HG03097 (cell line): Measurements from ENCODE around the gene BHLHE40.

Experiments
- ATAC-seq: cut with Tn5 transposase; IDR thresholded peaks from one replicate; pipeline ENCODE4 v1.9.1; 2021; ENCODE audit not compliant: unreplicated experiment, low FRiP score

Gene BHLHE40

DNA sequence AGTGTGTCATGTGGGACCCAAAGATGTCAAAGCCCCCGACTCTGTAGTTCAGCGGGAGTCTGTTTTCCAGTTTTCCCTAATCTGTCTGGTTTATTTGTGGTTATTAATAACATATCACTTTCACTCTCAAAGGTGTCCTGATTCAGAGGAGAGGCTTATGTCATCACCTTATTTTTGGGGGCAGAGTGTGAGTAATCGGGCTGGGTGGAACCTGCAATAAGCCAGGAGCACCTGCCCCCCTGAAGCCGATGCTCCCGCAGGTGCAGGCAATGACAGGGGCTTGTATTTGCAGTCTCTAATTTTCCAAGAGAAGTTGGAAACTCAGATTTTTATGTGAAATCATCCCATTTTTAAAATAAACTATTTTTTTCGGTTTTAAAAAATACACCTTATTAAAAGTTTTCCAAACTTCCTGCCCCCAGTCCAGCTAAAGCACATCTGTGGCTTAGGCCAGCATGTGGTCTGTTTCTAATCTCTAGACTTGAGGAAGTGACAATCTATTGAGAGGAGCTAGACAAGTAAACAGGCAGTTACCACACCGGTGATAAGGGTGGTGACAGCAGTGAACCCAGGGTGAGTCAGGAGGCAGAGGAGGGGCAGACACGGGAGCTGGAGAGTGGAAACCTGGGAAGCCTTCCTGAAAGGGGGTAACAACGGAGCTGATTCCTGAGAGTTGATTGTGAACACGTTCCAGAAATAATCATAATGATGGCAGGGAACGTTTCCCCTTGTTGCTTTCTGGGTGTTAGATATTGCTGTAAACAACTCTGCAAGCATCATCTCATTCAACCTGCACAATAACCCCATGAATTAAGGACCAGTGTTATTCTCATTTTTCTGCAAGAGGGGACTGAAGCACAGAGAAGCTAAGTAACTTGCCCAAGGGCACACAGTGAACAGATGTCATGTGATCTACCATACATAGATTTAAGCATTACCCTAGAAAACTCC, 37.2 kb downstream of the BHLHE40 start:
- peak; percentile 55 for ATAC-seq

DNA sequence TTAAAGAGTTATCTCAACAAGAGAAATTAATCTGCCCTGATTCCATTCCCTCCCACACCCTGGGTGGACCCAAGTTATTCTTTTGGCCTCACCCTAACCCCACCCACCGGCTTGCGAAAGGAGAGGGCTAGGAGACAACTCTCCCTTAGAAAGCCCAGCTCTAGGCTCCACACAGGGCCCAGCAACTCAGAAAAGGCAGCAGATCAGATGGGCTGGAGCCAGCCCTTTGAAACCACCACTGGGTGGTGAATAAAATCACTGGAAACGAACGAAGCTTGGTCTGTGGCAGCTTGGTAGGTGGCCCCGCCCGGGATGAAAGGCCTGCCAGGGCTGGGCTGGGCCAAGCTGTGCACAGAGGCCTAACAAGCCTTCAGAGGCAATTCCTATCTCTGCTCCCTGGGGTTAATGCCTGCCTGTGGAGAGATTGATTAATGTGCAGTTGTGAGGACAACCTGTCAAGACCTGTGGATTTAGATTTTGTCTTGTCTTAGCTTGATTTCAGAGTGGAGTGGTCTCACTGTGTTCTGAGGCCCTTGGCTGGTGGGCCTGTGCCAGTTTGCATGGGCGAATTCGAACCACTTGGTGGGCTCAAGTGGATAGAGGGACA, 38.8 kb downstream of the BHLHE40 start:
- ATAC-seq, result no peak

DNA sequence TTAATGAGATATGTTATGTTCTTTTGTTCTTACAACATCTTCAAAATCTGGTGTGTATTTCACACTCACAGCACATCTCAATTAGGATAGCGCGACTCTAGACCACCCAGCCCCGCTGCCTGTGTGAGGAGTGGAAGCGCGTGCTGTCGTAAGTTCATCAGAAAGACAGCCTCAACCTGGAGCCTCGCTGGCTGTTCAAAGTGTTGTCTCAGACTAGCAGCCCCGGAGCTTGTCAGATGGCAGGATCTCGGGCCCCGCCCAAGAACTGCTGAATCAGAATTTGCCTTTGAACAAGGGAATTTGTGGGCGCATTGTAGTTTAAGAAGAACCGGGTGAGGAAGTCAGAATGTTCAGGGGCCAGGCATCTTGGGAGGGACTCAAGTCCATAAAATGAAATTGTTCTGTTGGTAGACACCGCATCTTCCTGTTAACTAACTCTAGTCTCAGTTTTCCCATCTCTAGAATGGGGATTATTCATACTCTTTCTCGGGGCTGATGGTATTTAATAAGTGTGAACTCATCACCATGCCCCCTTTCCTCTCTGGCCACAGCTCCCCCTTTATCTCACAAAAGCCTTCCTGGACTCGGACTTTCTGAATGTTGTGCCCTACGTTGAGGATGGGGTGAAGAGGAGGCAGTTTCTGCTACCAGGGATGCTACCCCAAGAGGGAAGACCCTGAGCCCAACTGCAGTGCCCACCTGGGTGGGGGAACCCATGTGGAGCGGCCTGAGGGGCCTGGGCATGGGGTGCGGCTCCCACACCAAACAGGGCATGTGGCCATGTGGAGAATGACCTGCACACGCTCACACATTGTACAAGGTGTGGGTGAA, 40.4 kb downstream of the BHLHE40 start:
- ATAC-seq, result no peak

DNA sequence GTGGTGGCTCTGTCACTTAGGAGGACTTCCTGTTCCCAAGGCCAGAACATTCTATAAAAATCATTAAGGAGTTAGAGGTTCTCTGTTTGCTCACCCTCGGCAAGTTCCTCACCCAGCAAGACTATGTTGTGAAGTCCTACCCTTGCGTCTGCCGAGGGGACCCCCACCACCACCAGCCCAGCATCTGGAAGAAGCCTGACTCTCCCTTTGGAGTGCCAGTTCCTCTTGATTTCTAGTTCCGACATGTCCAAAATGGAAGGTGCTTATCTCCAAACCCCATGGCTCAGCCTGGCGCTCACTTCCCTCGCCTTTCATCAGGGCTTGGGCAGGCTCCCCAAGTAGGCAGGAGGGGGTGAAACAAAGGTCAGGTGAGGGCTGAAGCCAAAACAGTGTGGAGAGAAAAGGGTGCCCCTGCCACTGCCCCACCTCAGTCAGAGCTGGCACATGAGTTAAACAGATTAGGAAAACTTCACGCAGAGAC, 41.0 kb downstream of the BHLHE40 start:
- ATAC-seq, result no peak

DNA sequence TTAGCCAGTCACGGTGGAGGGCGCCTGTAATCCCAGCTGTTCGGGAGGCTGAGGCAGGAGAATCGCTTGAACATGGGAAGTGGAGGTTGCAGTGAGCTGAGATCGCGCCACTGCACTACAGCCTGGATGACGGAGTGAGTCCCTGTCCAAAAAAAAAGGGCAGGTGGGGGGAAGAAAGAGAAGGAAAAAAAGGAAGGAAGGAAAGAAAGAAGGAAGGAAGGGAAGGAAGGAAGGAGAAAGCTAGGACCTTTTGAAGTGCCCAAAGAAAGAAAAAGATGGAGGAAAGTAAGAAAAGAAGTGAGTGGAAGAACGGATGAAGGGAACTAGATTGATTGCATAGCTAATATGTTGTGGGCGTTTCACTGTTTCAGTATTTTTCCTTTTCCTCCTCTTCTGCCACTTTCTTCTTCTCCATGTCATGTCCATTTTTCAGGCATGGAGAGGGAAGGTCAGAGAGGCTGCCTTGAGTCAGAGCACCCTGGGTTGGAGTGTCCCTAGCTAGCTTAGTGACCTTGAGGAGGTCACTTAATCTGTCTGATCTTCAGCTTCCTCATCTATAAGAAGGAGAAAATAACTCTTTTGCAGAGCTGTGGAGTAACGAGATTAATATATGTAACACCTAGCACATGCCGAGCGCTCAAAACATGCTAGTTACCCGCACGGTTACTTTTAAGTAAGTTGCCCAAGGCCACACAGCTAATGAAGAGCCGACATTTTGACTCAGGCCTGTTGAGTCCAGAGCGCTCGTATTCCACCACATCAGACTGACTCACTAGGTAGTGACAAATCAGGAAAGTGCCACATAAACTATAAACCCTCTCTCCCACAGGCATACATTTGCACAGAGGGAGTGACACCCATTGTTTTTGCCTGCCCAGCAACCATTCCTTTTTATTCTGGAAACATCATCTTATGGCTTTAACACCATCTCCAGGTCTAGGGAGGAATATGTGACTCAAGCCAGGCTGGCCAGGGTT, 42.2 kb downstream of the BHLHE40 start:
- no peak for ATAC-seq

DNA sequence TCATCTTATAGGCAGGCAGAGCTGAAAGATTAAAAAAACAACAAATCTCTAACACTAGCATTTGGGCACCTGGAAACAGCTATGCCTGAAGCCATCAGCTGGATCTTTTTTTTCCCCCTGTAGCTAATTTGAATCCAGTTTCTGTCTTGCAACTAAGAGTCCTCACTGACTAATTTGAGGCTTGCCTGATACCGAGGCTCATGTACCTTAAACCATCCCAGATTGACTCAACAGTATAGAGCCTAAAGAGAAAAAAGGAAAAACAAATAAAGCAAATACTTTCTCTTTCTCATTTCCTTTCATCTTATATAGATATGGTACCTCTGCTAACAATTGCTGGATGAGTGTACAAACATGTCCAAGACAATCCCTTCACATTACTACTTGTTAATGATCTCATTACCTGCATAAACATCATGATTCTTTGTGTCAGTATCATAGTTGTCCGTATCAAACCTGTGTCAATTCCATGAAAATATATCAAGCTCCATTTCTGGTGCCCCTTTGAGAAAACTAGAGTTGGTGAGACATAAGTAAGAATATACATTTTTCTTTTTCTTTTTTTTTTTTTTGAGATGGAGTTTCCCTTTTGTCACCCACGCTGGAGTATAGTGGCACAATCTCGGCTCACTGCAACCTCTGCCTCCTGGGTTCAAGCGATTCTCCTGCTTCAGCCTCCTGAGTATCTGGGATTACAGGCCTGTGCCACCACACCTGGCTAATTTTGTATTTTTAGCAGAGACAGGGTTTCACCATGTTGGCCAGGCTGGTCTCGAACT, 43.1 kb downstream of the BHLHE40 start:
- peak; percentile 65 for ATAC-seq

DNA sequence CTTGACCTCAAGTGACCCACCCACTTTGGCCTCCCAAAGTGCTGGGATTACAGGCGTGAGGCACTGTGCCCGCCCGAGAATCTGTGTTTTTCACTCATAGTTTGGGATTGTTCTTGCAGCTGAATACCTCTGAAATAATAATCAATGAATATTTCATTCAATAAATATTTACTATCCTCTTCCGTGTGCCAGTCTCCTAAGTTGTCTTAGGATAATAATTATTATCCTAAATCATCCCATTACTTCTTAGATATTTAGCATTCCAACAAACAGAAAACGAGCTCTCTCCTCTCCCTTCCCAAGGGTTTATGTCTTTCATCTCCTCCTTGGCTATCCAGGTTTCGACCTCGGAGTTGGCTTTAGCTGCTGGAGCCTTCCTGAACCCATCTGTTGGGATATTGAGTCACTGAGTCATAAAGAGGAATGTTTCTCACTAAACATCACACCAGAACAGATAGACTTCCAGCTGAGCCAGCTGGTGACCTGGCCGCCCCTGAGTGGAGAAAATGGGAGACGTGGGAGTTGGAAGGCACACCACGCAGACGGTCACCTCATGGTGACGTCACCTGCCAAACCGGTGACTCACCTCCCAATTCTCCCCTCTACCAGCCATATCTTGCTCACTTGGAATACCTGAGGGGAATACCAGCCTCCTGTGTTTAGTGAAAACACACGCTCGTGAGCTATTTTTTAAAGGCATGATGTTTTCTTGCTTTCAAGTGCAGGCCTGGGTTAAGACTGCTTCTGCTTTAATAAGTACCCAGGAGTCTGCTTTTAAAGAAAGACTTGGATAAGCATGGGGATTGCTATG, 43.9 kb downstream of the BHLHE40 start:
- ATAC-seq, result no peak

DNA sequence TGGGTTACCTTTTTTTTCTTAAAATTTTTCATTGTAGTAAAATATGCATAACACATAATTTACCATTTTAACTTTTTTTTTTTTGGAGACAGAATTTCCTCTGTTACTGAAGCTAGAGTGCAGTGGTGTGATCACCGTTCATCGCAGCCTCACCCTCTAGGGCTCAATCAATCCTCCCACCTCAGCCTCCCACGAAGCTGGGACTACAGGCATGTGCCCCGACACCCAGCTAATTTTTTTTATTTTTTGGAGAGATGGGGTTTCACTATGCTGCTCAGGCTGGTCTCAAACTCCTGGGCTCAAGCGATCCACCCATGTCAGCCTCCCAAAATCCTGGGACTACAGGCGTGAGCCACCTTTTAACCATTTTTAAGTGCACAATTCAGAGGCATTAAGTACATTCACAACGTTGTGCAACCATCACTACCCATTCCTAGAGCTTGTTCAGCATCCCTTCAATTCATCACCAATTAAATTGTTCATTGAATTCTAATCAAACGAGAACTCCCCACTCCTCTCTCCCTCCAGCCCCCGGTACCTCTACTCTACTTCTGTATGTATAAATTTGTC, 44.6 kb downstream of the BHLHE40 start:
- ATAC-seq, result no peak

DNA sequence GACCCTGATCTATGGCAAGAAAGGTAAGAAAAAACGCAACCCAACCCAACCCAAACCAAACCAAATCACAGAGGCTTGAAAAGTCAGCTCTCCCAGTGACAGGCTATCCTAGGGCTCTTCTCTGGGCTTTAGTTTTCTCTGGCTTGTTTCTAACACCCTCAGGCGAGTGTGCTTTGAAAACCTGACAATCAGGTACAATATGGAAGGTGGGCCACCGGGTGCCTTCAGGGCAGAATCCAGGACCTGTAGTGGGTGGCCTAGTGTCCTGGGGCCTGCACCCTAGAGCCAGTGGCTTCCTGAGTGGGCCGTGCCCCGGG, 46.8 kb downstream of the BHLHE40 start:
- ATAC-seq, result no peak

DNA sequence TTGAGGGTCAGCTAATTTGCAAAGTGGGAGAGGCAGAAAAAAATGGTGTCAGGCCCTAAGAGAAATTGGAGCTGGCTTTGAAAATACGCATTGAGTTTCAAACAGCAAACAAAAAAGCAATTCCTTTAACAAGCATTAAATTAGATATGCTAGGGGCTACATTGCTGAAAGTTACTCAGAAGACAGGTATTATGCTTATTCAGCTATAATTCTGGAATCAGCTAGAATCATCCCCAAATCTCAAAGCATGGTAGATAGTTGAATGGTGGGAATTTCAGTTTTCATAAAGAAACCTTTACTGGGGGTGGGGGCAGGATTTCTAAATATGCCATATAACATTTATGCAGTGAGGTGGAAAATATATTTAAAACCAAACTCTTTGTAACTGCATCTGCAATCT, 50.5 kb downstream of the BHLHE40 start:
- ATAC-seq, result no peak

DNA sequence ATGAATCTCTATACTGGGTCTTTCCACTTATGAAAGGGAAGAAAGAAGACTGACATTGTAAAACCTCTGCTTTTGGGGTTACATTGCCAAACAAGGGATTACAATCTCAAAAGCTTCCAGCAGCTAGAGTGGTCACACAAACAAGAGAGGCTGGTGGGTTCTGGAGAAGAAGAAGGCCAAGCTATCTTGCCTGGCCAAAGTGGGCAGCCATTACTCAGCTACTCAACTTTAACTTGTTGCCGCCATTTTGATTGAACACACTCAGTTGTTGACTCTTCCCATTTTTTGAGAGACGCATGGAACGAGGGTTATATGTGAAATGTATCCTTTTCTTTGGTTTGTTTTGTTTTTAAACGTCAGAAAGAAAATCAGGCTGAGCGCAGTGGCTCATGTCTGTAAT, 50.9 kb downstream of the BHLHE40 start:
- ATAC-seq, result no peak

DNA sequence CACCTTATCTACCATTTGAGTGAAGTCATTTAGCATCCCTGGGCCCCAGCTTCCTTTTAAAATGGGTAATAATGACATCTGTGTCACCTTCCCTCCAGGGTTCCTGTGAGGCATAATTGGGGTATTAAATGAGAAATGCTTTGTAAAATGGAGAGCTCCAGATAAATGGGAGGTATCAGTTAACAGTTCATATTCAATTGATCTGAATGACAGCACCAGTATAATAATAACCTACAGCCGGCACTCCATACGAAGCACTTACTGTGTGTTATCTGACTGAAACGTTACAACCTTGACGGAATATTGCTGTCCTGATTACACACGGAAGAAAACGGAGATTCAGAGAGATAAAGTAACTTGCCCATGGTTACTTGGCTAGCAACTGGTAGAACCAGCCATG, 53.6 kb downstream of the BHLHE40 start:
- ATAC-seq, result no peak
